Prostate gland (tissue), 2 donors: ENCODE measurements around the gene ETV6. TPM values are rescaled to one million over a fixed set of nuclear protein-coding genes. Genes with fewer than 3 reads are reported as not detected.

Source experiments
- DNase-seq: peaks from one replicate; pipeline ENCODE4 v3.0.0-alpha.2; 2019; ENCODE audit warnings: low spot score
- H3K27ac ChIP-seq, 2 donors: fragments of 200-600 bp; sonication (generic); 2 replicates each; pipeline ENCODE4 v1.5.1; 2017 to 2019
- H3K27me3 ChIP-seq: fragments of 200-600 bp; sonication (generic); replicated peaks from 2 replicates; pipeline ENCODE4 v1.5.1; 2019; ENCODE audit not compliant: insufficient read depth
- H3K36me3 ChIP-seq, 2 donors: fragments of 200-600 bp; sonication (generic); 1 replicate in 1 of 2; 2 replicates in 1 of 2; pipeline versions ENCODE4 v1.5.1 to v1.8.1; 2017 to 2019
- H3K4me1 ChIP-seq: fragments of 200-600 bp; sonication (generic); replicated peaks from 2 replicates; pipeline ENCODE4 v1.5.1; 2019
- H3K4me3 ChIP-seq, 2 donors: fragments of 200-600 bp; sonication (generic); 2 replicates each; pipeline ENCODE4 v1.5.1; 2017 to 2019
- H3K9me3 ChIP-seq: fragments of 200-600 bp; sonication (generic); 2 replicates; pipeline ENCODE4 v1.5.1; 2017
- POLR2A ChIP-seq: fragments of 450-650 bp; IDR thresholded peaks from one replicate; pipeline ENCODE4 v1.6.1; 2016; ENCODE audit warnings: antibody characterized with exemption, mild to moderate bottlenecking
- POLR2AphosphoS5 ChIP-seq: sonication (generic); formaldehyde crosslinking; IDR thresholded peaks from one replicate; pipeline ENCODE4 v1.6.1; 2017; ENCODE audit warnings: antibody characterized with exemption
- WGBS: methylation state at CpG from one replicate; pipeline ENCODE4 v1.1.5; 2018; 5-methylcytosine and 5-hydroxymethylcytosine counted together
- intact Hi-C: fragments of 100-400 bp; cut with DNase I; formaldehyde crosslinking; loops from one replicate; pipeline ENCODE4 v1.14.2; 2022
- total RNA-seq, 2 donors: library from RNA; depleted of rRNA; stranded (reverse); fragments of >200 nt; gene quantifications; one replicate each; pipeline ENCODE4 v1.1.0, GENCODE V29; 2016
- TF ChIP-seq, protein P1 (sequence below), 4 experiments: fragments of 200-600 bp in 2 of 4; fragments of 450-650 bp in 2 of 4; sonication (generic) in 2 of 4; IDR thresholded peaks; 1 replicate in 3 of 4; 2 replicates in 1 of 4; pipeline ENCODE4 v1.5.1; 2016 to 2019; ENCODE audit warnings: antibody characterized with exemption in 4 of 4, mild to moderate bottlenecking in 2 of 4, moderate library complexity in 2 of 4

ETV6 gene
- total RNA-seq, 2 donors from 2014 or later, result 26.7 to 33.6 TPM

DNA sequence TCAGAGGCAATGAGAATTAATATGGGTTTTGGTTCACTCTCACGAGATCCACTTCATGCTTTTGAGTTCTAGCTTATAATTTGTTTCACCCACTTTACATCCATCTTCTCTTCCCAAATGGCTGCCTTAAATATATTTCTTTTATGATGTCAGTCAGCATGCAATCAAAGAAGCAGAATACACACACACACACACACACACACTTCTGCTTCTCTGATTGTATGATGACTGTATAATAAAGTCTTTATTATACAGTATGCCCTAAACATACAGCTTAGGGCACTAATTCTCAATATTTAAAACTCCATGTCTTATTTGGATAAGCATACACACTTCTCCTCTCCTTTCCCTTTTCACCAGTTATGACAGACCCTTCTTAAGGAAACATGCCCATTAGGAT is 6.7 kb upstream of the ETV6 start:
- TF ChIP-seq POLR2AphosphoS5, result no peak
- Histone ChIP-seq H3K36me3 (no peaks in the 10 kb centered on the region), H3K4me1 (no peaks in the 10 kb centered on the region), H3K27me3 (no peaks in the 10 kb centered on the region), H3K27ac (no peak overlapping the region), H3K4me3 (no peak overlapping the region), H3K9me3 (no peaks in the 10 kb centered on the region)
- WGBS, result 89% methylated on average over 1 of the region's 1 CpG
- intact Hi-C loops, result loop anchor here (10.0 kb wide), 1 partner anchor 692 kb away; no protein-coding TSS in a partner anchor
- no peak for DNase-seq

GRCh38 chr12:11645391-11645790 is 4.1 kb upstream of the ETV6 start:
- TF ChIP-seq, protein P1, sequence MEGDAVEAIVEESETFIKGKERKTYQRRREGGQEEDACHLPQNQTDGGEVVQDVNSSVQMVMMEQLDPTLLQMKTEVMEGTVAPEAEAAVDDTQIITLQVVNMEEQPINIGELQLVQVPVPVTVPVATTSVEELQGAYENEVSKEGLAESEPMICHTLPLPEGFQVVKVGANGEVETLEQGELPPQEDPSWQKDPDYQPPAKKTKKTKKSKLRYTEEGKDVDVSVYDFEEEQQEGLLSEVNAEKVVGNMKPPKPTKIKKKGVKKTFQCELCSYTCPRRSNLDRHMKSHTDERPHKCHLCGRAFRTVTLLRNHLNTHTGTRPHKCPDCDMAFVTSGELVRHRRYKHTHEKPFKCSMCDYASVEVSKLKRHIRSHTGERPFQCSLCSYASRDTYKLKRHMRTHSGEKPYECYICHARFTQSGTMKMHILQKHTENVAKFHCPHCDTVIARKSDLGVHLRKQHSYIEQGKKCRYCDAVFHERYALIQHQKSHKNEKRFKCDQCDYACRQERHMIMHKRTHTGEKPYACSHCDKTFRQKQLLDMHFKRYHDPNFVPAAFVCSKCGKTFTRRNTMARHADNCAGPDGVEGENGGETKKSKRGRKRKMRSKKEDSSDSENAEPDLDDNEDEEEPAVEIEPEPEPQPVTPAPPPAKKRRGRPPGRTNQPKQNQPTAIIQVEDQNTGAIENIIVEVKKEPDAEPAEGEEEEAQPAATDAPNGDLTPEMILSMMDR (IDR thresholded peaks at IDR 0.05), result no peak
- TF ChIP-seq POLR2A (no peak), POLR2AphosphoS5 (no peak)
- no peak for DNase-seq
- Histone ChIP-seq H3K9me3 (no peaks in the 10 kb centered on the region), H3K36me3 (no peaks in the 10 kb centered on the region), H3K4me3 (no peak overlapping the region), H3K27me3 (no peaks in the 10 kb centered on the region), H3K27ac (no peak overlapping the region), H3K4me1 (no peaks in the 10 kb centered on the region)
- 100% methylated on average over 1 of the region's 1 CpG for WGBS
- intact Hi-C loops, result loop anchor here (10.0 kb wide), 1 partner anchor 689 kb away; no protein-coding TSS in a partner anchor

GRCh38 chr12:11648514-11649412 is 711 bp upstream of the ETV6 start:
- Histone ChIP-seq H3K9me3 (no peaks in the 10 kb centered on the region), H3K4me1 (peaks cover 2% of the 10 kb centered on the region), H3K27ac (peak overlapping the region; percentile 93 to 94), H3K36me3 (no peaks in the 10 kb centered on the region), H3K27me3 (no peaks in the 10 kb centered on the region), H3K4me3 (peak overlapping the region; percentile 73 to 77)
- TF ChIP-seq POLR2AphosphoS5 (peak; percentile 47), POLR2A (peak; percentile 17)
- TF ChIP-seq, protein P1 (IDR thresholded peaks at IDR 0.05), result peak in 1 of 4 experiments; percentile 10
- DNase-seq, result peak; percentile 61
- WGBS, result under 1% methylated on average over 58 of the region's 58 CpGs
- intact Hi-C loops, result loop anchor here (10.0 kb wide), 1 partner anchor 686 kb away; no protein-coding TSS in a partner anchor

GRCh38 chr12:11650286-11651281 is 1.1 kb downstream of the ETV6 start:
- Histone ChIP-seq H3K4me1 (peaks cover 6% of the 10 kb centered on the region), H3K4me3 (peak overlapping the region; percentile 73 to 77), H3K36me3 (no peaks in the 10 kb centered on the region), H3K27ac (peak overlapping the region; percentile 93 to 94), H3K27me3 (no peaks in the 10 kb centered on the region), H3K9me3 (no peaks in the 10 kb centered on the region)
- TF ChIP-seq, protein P1 (IDR thresholded peaks at IDR 0.05), result peak in 1 of 4 experiments; percentile 17
- TF ChIP-seq POLR2A, result no peak
- under 1% methylated on average over 25 of the region's 25 CpGs for WGBS
- no peak for DNase-seq
- intact Hi-C loops, result loop anchor here (5.0 to 10.0 kb wide), 3 partner anchors 117 to 232 kb away; no protein-coding TSS in a partner anchor

GRCh38 chr12:11651381-11651780 is 1.9 kb downstream of the ETV6 start:
- H3K27ac ChIP-seq, result peak overlapping the region; percentile 93 to 94
- intact Hi-C loops, result loop anchor here (5.0 to 10.0 kb wide), 3 partner anchors 116 to 231 kb away; no protein-coding TSS in a partner anchor
- peaks cover 6% of the 10 kb centered on the region for H3K4me1 ChIP-seq
- TF ChIP-seq, protein P1 (IDR thresholded peaks at IDR 0.05), result no peak
- no peak for TF ChIP-seq POLR2AphosphoS5
- no peak for TF ChIP-seq POLR2A
- DNase-seq, result no peak
- peak overlapping the region; percentile 73 to 77 for H3K4me3 ChIP-seq
- no peaks in the 10 kb centered on the region for H3K27me3 ChIP-seq
- no peaks in the 10 kb centered on the region for H3K9me3 ChIP-seq
- WGBS, result 30% methylated on average over 4 of the region's 4 CpGs
- H3K36me3 ChIP-seq, result no peaks in the 10 kb centered on the region
